Measurements from ENCODE around the gene PPP2R5C.

GRCh38 chr14:101905614-101906013 lies 144.1 kb downstream of the PPP2R5C start:
- TF ChIP-seq CTCF (IDR thresholded peaks at IDR 0.05) (no peak), EP300 (IDR thresholded peaks at IDR 0.05) (no peak)

Data from tibial nerve (tissue), 4 donors.